Endothelial cell of umbilical vein (primary cell): Measurements from ENCODE around the gene SEPTIN10. TPM values are rescaled to one million over a fixed set of nuclear protein-coding genes. Genes with fewer than 3 reads are reported as not detected.

ENCODE experiments used
- BruUV-seq: library from RNA; stranded (reverse); fragments of 400-500 nt; replicated peaks from 2 replicates; lab custom pipeline; 2021; lab: Mats Ljungman, UMichigan
- CTCF ChIA-PET: fragments of 300-600, 350-600 bp; sonication (Branson Sonifier 250); formaldehyde crosslinking; loops from one replicate; lab custom pipeline; 2021; ENCODE audit warnings: antibody characterized with exemption, inconsistent platforms; lab: Charles Lee
- POLR2A ChIA-PET: fragments of 300-600, 350-600 bp; sonication (Branson Sonifier 250); formaldehyde crosslinking; loops from one replicate; lab custom pipeline; 2021; ENCODE audit warnings: antibody characterized with exemption, inconsistent platforms; lab: Charles Lee
- DNase-seq: peaks from one replicate; pipeline ENCODE4 v3.0.0-alpha.2; 2011; ENCODE audit warnings: low read depth, low spot score
- FAIRE-seq: peaks from 2 replicates; lab custom pipeline; 2011; peaks lifted over from hg19 to GRCh38; lab: Jason Lieb, UNC
- H2AFZ ChIP-seq: 2 replicates; pipeline ENCODE4 v1.6.0; 2012; ENCODE audit warnings: low read depth, low read length, control low read depth, inconsistent platforms
- H3K27ac ChIP-seq: 2 replicates; pipeline ENCODE4 v1.5.1; 2011; ENCODE audit warnings: low read depth, mild to moderate bottlenecking, control low read depth, low read length, moderate library complexity; ENCODE audit not compliant: insufficient read depth
- H3K27me3 ChIP-seq, 2 experiments: 2 replicates each; pipeline versions ENCODE4 v1.6.0 to v1.6.1; 2011; ENCODE audit warnings: low read length in 2 of 2, mixed read lengths in 1 of 2; ENCODE audit not compliant: control insufficient read depth in 2 of 2, insufficient read depth in 2 of 2
- H3K36me3 ChIP-seq, 2 experiments: 2 replicates in 1 of 2; 3 replicates in 1 of 2; pipeline ENCODE4 v1.5.1; 2011; ENCODE audit warnings: low read length in 2 of 2, mild to moderate bottlenecking in 1 of 2, moderate library complexity in 1 of 2; ENCODE audit not compliant: control insufficient read depth in 2 of 2, insufficient read depth in 2 of 2; ENCODE audit errors: extremely low read depth in 1 of 2
- H3K4me1 ChIP-seq: 3 replicates; pipeline ENCODE4 v1.5.1; 2011; ENCODE audit warnings: mild to moderate bottlenecking, low read length; ENCODE audit not compliant: control insufficient read depth, insufficient read depth; ENCODE audit errors: extremely low read depth
- H3K4me2 ChIP-seq: 2 replicates; pipeline ENCODE4 v1.6.1; 2011; ENCODE audit warnings: low read length, control low read depth, mixed read lengths; ENCODE audit not compliant: insufficient read depth
- H3K4me3 ChIP-seq, 3 experiments: fragments of 200-600 bp in 1 of 3; sonication (generic), shearing (Covaris generic) in 1 of 3; replicated peaks in 1 of 3; 2 replicates each; pipeline ENCODE4 v1.5.1; 2011 to 2016; ENCODE audit warnings: control low read depth in 3 of 3, low read length in 3 of 3, mild to moderate bottlenecking in 2 of 3, inconsistent platforms in 1 of 3, low read depth in 1 of 3, moderate library complexity in 1 of 3; ENCODE audit not compliant: insufficient read depth in 1 of 3
- H3K79me2 ChIP-seq: 2 replicates; pipeline ENCODE4 v1.6.0; 2012; ENCODE audit warnings: low read length, inconsistent platforms; ENCODE audit not compliant: control insufficient read depth, insufficient read depth
- H3K9ac ChIP-seq: replicated peaks from 2 replicates; pipeline ENCODE3; 2011; ENCODE audit warnings: low read length, control low read depth; ENCODE audit not compliant: insufficient read depth; ENCODE audit errors: extremely low read depth
- H3K9me1 ChIP-seq: replicated peaks from 3 replicates; pipeline ENCODE4 v1.6.0; 2011; ENCODE audit warnings: mild to moderate bottlenecking, low read length; ENCODE audit not compliant: control insufficient read depth, insufficient read depth; ENCODE audit errors: extremely low read depth
- H3K9me3 ChIP-seq: replicated peaks from 2 replicates; pipeline ENCODE4 v1.5.1; 2012; ENCODE audit warnings: low read length, inconsistent platforms; ENCODE audit not compliant: control insufficient read depth, insufficient read depth
- H4K20me1 ChIP-seq: replicated peaks from 2 replicates; pipeline ENCODE3; 2011; ENCODE audit warnings: mild to moderate bottlenecking, low read length; ENCODE audit not compliant: control insufficient read depth, insufficient read depth; ENCODE audit errors: extremely low read depth
- EZH2 ChIP-seq: IDR thresholded peaks from 2 replicates; pipeline ENCODE4 v1.6.1; 2012; ENCODE audit warnings: borderline replicate concordance, low read depth, mild to moderate bottlenecking, moderate library complexity, low read length, inconsistent platforms; ENCODE audit not compliant: severe bottlenecking
- JUN ChIP-seq: IDR thresholded peaks from 2 replicates; pipeline ENCODE4 v1.6.1; 2011; ENCODE audit warnings: borderline replicate concordance, low read depth; ENCODE audit not compliant: insufficient read length, insufficient read depth
- dilution Hi-C: fragments of 300-500 bp; cut with MboI; formaldehyde crosslinking; loops from one replicate; pipeline ENCODE4 v1.15.0; 2019; ENCODE audit warnings: low sequenced_read_pairs; ENCODE audit not compliant: extremely low pct_ligation_motif_present
- intact Hi-C: fragments of 100-400 bp; cut with micrococcal nuclease; formaldehyde crosslinking; loops from one replicate; pipeline ENCODE4 v1.10.0; 2022
- polyA plus RNA-seq, 4 experiments: library from polyadenylated mRNA; depleted of rRNA in 3 of 4; stranded (reverse) in 3 of 4; unstranded in 1 of 4; fragments of >200 nt; gene quantifications; 2 replicates each; pipeline versions ENCODE4 v1.2.1 to v1.2.3, GENCODE V29; 2011 to 2012; ENCODE audit warnings: missing spikeins in 1 of 4
- total RNA-seq: library from RNA; stranded (reverse); gene quantifications from 2 replicates; pipeline ENCODE4 v1.2.3, GENCODE V29; 2021

Gene SEPTIN10
- total and polyA plus RNA-seq, 2 donors (not counting 3 experiments of a cell fraction or from before 2014, with no cell fraction given) = 26.1 to 121 TPM

GRCh38 chr2:109633284-109633961 lies 19.7 kb upstream of the SEPTIN10 start:
- Histone ChIP-seq H2AFZ (no peak overlapping the region), H3K9ac (no peak overlapping the region), H3K9me1 (no peaks in the 10 kb centered on the region), H3K27me3 (peaks cover 2 to 5% of the 10 kb centered on the region in 2 experiments), H3K4me2 (no peak overlapping the region), H3K4me1 (no peaks in the 10 kb centered on the region), H3K4me3 (no peak overlapping the region), H3K27ac (no peak overlapping the region), H4K20me1 (no peaks in the 10 kb centered on the region), H3K9me3 (no peaks in the 10 kb centered on the region), H3K79me2 (no peaks in the 10 kb centered on the region), H3K36me3 (no peaks in the 10 kb centered on the region)
- TF ChIP-seq EZH2 = no peak
- DNase-seq (no peak), FAIRE-seq (no peak)
- no TSS peak for BruUV-seq
- dilution Hi-C loops = no loop called here
- ChIA-PET CTCF (interaction anchor here (1.0 to 1.2 kb wide), 2 partner anchors 12 to 87 kb away, joined by 4 to 5 read pairs; no protein-coding TSS in a partner anchor), POLR2A (no interaction called here)
- intact Hi-C loops = loop anchor here (10.0 kb wide), 1 partner anchor 549 kb away; no protein-coding TSS in a partner anchor

DNA sequence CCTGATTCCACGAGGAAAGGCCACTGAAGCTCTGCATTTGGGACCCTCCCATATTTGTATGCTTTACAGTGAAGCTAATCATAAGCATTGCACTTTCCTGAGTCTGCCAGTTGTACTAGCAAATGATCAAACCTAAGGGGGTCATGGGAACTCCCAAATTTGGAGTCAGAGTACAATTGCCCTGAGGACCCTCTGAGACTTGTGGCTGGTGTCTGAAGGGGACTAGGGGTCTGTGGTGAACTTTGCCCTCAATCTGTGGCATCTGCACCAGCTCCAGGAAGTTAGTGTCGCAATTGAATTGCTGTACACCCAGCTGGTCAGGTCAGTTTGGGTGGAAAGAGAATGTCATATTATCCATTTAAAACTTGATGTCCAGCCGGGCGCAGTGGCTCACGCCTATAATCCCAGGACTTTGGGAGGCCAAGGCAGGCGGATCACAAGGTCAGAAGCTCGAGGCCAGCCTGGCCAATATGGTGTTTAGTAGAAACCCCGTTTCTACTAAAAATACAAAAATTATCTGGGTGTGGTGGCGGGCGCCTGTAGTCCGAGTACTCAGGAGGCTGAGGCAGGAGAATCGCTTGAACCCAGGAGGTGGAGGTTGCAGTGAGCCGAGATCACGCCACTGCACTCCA lies 18.5 kb upstream of the SEPTIN10 start:
- Histone ChIP-seq H2AFZ (no peak overlapping the region), H4K20me1 (no peaks in the 10 kb centered on the region), H3K27ac (no peak overlapping the region), H3K9ac (no peak overlapping the region), H3K9me1 (no peaks in the 10 kb centered on the region), H3K4me2 (no peak overlapping the region), H3K4me1 (no peaks in the 10 kb centered on the region), H3K79me2 (no peaks in the 10 kb centered on the region), H3K9me3 (no peaks in the 10 kb centered on the region), H3K27me3 (peaks cover 0 to 3% of the 10 kb centered on the region in 2 experiments), H3K36me3 (no peaks in the 10 kb centered on the region), H3K4me3 (no peak overlapping the region)
- intact Hi-C loops = loop anchor here (10.0 kb wide), 1 partner anchor 547 kb away; no protein-coding TSS in a partner anchor
- ChIA-PET CTCF (no interaction called here), POLR2A (no interaction called here)
- FAIRE-seq = no peak
- TF ChIP-seq JUN (no peak), EZH2 (no peak)
- dilution Hi-C loops = no loop called here
- no peak for DNase-seq
- no TSS peak for BruUV-seq
